ENCODE results near the gene SCUBE1.

Gene SCUBE1

GRCh38 chr22:43329061-43329460, 14.1 kb downstream of the SCUBE1 start:
- no peak for DNase-seq

DNA sequence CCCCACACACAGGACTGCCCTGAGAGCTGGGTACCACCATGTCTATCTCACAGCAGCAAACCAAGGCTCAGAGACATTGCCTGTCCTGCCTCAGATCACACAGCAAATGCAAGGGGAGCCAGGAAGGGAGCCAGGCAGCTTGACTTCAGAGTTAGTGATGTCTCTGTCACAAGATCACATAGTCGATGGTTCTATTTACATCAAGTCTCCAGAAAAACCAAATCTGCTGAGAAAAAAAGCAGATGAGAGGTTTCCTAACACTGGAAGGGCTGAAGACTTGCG, 16.1 kb downstream of the SCUBE1 start:
- no peak for DNase-seq

- no peak for DNase-seq
These were observed 16.6 kb downstream of the SCUBE1 start for GRCh38 chr22:43326331-43327156.

DNA sequence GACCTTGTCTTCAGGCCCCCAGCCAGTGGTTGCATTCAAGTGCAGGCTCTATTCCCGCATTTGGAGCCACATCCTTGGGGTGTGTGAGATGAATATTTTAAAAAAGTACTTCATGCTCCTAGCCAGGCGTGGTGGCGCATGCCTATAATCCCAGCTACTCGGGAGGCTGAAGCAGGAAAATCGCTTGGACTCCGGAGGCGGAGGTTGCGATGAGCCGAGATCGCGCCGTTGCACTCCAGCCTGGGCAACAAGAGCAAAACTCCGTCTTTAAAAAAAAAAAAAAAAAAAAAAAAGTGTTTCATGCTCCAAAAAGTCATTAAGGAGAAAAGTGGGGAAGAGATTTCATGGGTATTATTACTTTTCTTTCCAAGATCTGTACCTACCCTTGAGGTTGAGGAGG, 18.0 kb downstream of the SCUBE1 start:
- DNase-seq, result no peak

- no peak for DNase-seq
These were observed 21.9 kb downstream of the SCUBE1 start for GRCh38 chr22:43320943-43321900.

- DNase-seq, result no peak
These were observed 23.3 kb downstream of the SCUBE1 start for GRCh38 chr22:43319661-43320486.

- DNase-seq, result no peak
These were observed 25.9 kb downstream of the SCUBE1 start for GRCh38 chr22:43317239-43317638.

DNA sequence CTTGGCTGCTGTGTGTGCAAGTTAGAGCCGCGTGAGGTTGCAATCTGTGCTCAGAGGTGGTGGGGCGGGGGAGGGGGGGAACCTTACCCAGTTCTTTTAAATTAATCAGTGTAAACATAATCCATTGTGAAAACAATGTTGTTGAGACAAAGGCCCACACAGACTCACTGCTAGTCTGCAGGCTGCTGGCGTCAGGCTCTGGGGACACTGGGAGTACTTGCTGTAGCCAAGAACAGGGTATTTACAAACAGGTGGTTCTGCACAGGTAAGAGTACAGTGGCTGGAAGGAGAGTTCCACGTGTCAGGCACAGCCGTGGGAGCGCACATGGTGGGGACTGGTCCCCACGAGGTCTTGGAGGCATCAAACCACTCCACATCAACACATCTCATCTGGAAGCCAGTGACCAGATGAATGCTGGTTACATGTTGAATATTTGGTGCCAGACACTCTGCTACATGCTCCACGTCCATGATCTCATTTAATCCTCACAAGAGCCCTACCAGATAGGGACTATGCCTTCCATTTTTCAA, 27.4 kb downstream of the SCUBE1 start:
- DNase-seq, result no peak

- DNase-seq, result no peak
These were observed 28.6 kb downstream of the SCUBE1 start for GRCh38 chr22:43314611-43315010.

- DNase-seq, result no peak
These were observed 29.2 kb downstream of the SCUBE1 start for GRCh38 chr22:43313890-43314474.

DNA sequence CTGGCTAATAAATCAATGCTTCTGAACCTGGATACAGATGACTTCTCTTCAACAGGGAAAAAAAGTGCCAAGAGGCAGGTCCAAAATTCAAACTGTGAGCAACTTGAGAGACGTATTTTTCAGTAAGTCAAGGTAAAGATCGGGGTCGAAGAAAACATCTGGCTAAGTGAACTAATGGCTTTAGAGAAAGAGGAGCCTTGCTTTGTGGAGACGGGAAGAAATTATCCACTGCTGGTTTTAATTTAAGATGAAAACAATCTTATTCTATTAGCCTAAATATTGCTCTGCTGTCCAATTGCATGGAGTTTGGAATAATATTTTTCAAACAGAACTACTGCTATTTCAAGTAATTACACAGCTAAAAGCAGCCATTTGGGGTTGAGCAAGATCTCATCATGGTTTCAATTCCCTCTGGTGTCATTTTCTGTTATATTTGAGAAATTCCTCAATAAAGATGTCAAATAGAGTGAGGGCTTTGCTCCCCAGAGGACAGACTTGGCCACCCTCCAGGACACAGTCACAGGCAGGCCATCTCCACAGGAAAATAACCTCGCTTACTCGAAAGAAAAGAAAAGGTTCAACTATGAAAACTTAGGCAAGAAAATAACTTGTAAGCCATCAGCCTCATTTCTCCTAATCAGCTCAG, 29.8 kb downstream of the SCUBE1 start:
- DNase-seq, result no peak

- no peak for DNase-seq
These were observed 30.6 kb downstream of the SCUBE1 start for GRCh38 chr22:43312608-43313007.

- no peak for DNase-seq
These were observed 32.4 kb downstream of the SCUBE1 start for GRCh38 chr22:43310798-43311197.

- DNase-seq, result no peak
These were observed 32.9 kb downstream of the SCUBE1 start for GRCh38 chr22:43310311-43310710.

DNA sequence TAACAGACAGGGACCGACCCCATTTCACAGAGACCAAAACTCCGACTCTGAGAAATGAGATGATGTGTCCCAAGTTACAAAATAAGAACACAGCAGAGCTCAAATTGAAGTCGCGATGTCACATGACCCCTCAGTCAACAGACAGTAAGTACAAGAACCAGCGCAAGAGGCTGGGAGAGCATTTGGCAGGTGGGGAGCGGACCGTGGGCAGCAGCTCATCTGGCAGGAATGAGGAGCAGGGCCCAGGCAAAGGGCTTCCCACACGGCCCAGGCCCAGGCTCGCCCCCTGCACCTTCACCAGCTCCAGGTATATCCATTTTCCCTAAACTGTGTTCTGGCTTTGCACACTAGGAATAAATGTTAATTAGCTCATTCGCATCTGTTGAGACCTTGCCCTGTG, 34.3 kb downstream of the SCUBE1 start:
- no peak for DNase-seq

DNA sequence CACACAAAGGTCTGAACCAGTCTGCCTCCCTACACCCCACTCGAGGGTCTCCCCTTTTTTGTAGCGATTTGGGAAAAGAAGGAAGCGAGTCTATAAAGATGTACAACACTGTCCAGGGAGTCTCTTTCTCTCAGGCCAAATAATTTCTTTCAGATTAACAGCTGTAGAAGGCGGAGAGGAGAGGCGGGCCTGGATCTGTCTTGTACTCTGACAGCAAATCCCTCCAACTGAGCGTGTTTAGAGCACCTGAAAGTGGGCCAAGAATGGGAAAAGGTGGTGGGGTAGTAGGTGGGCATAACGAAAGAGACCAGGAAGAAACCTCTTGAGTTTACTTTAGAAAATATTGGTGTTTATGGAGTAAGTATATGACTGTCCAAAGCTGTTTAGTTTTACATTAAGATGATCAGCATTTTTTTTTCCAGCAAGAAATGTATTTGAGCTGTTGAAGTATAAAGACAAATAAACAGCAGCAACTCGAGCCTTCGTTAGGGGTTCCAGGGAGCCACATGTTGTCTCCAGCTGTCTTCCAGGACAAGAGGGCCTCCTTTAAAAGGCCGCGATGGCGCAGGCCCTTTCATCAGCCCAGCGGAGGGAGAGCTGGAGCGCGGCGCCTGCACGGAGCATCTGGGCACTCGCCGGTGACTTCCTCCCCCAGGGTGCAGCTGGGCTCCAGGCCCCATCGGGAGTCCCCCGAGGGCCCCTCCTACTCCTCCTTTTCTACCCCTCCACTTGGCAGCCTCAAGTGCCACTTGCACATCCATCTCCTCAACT, 34.9 kb downstream of the SCUBE1 start:
- no peak for DNase-seq

DNA sequence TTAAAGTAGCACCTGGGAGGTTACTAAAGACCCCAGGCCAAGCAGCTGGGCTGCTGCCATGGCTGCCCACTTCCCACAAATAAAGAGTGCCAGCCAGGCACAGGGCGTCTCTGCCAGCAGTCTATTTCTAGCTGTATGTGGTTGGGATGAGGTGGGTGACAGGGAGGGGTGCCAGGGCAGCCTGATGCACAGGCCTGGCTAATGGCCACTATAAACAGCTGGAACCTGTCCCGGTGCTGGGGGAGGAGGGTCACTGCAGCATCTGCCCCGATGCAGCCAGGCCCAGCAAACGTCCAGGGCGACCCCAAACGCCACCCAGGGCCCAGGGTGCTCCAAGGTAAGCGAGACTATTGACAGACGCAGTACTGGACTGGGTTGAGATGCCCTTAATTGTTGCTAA, 37.4 kb downstream of the SCUBE1 start:
- DNase-seq, result no peak

GRCh38 chr22:43304831-43305590, 38.2 kb downstream of the SCUBE1 start:
- no peak for DNase-seq

DNA sequence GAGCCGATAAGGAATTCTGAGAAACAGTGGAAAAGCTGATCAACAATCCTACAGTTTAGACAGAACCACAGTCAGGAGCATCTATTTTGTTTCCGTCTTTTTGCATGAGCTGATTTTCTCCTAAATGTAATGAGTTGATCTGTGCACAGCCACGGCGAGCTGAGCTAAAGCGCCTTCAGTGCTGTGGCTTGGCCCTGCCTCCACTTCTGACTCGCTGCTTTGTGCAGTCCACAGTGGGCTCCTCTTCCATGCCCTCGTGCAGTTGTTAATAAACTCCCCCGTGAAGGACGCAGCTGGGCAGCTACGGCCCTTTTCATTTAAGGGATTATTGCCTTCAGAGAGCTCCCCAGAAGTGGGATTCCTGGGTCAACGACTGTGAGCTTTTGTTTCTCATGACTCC, 39.4 kb downstream of the SCUBE1 start:
- DNase-seq, result no peak

All from hypothalamus (tissue), 51 donors.